Astrocyte (in vitro differentiated cells and primary cell): Measurements from ENCODE around the gene IL19. TPM values are rescaled to one million over a fixed set of nuclear protein-coding genes. Genes with fewer than 3 reads are reported as not detected.

Source experiments
- DNase-seq: peaks from one replicate; pipeline ENCODE4 v3.0.0-alpha.2; 2010; ENCODE audit warnings: low read depth
- FAIRE-seq: peaks from 2 replicates; lab custom pipeline; 2011; peaks lifted over from hg19 to GRCh38; lab: Jason Lieb, UNC
- H2AFZ ChIP-seq: 2 replicates; pipeline ENCODE4 v1.6.0; 2012; ENCODE audit warnings: low read depth, low read length, inconsistent platforms
- H3K27ac ChIP-seq: 2 replicates; pipeline ENCODE4 v1.5.1; 2011; ENCODE audit warnings: low read depth, low read length, inconsistent platforms
- H3K27me3 ChIP-seq: 2 replicates; pipeline ENCODE4 v1.6.0; 2011; ENCODE audit warnings: low read length, inconsistent platforms; ENCODE audit not compliant: insufficient read depth
- H3K36me3 ChIP-seq: 2 replicates; pipeline ENCODE4 v1.5.1; 2011; ENCODE audit warnings: low read length, inconsistent platforms; ENCODE audit not compliant: insufficient read depth
- H3K4me1 ChIP-seq: 2 replicates; pipeline ENCODE4 v1.5.1; 2011; ENCODE audit warnings: low read length, inconsistent platforms; ENCODE audit not compliant: insufficient read depth
- H3K4me2 ChIP-seq: 2 replicates; pipeline ENCODE4 v1.6.0; 2012; ENCODE audit warnings: low read length, inconsistent platforms
- H3K4me3 ChIP-seq: 2 replicates; pipeline ENCODE4 v1.5.1; 2011; ENCODE audit warnings: low read depth, mild to moderate bottlenecking, low read length, inconsistent platforms; ENCODE audit not compliant: insufficient read depth
- H3K79me2 ChIP-seq: 2 replicates; pipeline ENCODE4 v1.6.0; 2012; ENCODE audit warnings: mild to moderate bottlenecking, low read length, inconsistent platforms; ENCODE audit not compliant: insufficient read depth
- H3K9ac ChIP-seq: 2 replicates; pipeline ENCODE4 v1.6.0; 2012; ENCODE audit warnings: mild to moderate bottlenecking, low read length, inconsistent platforms
- H3K9me3 ChIP-seq: 2 replicates; pipeline ENCODE4 v1.5.1; 2012; ENCODE audit warnings: low read depth, mild to moderate bottlenecking, low read length, inconsistent platforms; ENCODE audit not compliant: insufficient read depth
- H4K20me1 ChIP-seq: 2 replicates; pipeline ENCODE4 v1.6.0; 2012; ENCODE audit warnings: low read length, inconsistent platforms; ENCODE audit not compliant: insufficient read depth
- H3K27ac Mint-ChIP-seq: one replicate; pipeline ENCODE4 v1.8.0; 2021; ENCODE audit warnings: mild to moderate bottlenecking, mixed read lengths; ENCODE audit not compliant: unreplicated experiment
- H3K27me3 Mint-ChIP-seq: one replicate; pipeline ENCODE4 v1.8.0; 2021; ENCODE audit warnings: low read depth, mixed read lengths; ENCODE audit not compliant: unreplicated experiment
- H3K36me3 Mint-ChIP-seq: one replicate; pipeline ENCODE4 v1.8.0; 2021; ENCODE audit warnings: low read depth, mixed read lengths; ENCODE audit not compliant: unreplicated experiment
- H3K4me1 Mint-ChIP-seq: one replicate; pipeline ENCODE4 v1.8.0; 2021; ENCODE audit warnings: low read depth, mixed read lengths; ENCODE audit not compliant: unreplicated experiment
- H3K4me3 Mint-ChIP-seq: one replicate; pipeline ENCODE4 v1.8.0; 2021; ENCODE audit warnings: mild to moderate bottlenecking, moderate library complexity, mixed read lengths; ENCODE audit not compliant: unreplicated experiment
- H3K9me3 Mint-ChIP-seq: one replicate; pipeline ENCODE4 v1.8.0; 2021; ENCODE audit warnings: mild to moderate bottlenecking, mixed read lengths; ENCODE audit not compliant: unreplicated experiment
- EZH2 ChIP-seq: IDR thresholded peaks from 2 replicates; pipeline ENCODE4 v1.6.1; 2012; ENCODE audit warnings: mild to moderate bottlenecking, low read length, inconsistent platforms; ENCODE audit not compliant: insufficient read depth
- total RNA-seq: library from RNA; stranded (reverse); gene quantifications from 2 replicates; pipeline ENCODE4 v1.2.1, GENCODE V29; 2021
- TF ChIP-seq, protein P1 (sequence below): IDR thresholded peaks from 2 replicates; pipeline ENCODE4 v1.5.1; 2011; ENCODE audit warnings: low read depth, mild to moderate bottlenecking, inconsistent platforms, low read length, moderate library complexity; ENCODE audit not compliant: insufficient read depth

The IL19 gene
- total RNA-seq, 1 donor from 2014 or later = 0.23 TPM

DNA sequence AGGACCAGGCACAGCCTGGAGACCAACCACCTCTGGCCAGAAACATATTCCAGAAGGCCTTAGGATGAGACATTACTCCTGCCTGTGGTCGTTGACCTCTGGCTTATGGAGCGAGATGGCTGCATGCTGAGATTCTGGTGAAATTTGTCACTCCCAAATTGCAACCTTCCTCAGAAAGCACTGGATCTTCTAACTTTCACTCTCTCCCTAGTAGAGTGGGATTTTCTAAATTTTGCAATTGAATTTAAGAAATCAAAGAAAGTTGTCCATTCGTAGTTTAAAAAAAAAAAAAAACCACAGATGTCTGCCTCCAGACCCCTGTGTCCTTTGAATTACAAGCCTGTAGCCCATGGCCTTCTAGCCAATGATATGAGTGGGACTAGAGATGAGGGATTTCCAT is 30.3 kb downstream of the IL19 start:
- DNase-seq (no peak), FAIRE-seq (no peak)
- Histone ChIP-seq H3K36me3 (no peaks in the 10 kb centered on the region), H3K79me2 (no peaks in the 10 kb centered on the region), H3K9me3 (no peaks in the 10 kb centered on the region), H3K9ac (no peak overlapping the region), H3K4me3 (no peak overlapping the region), H4K20me1 (no peaks in the 10 kb centered on the region), H3K27me3 (peaks cover 22% of the 10 kb centered on the region), H3K4me1 (no peaks in the 10 kb centered on the region), H3K4me2 (no peak overlapping the region), H2AFZ (no peak overlapping the region), H3K27ac (no peak overlapping the region)
- TF ChIP-seq, protein P1, sequence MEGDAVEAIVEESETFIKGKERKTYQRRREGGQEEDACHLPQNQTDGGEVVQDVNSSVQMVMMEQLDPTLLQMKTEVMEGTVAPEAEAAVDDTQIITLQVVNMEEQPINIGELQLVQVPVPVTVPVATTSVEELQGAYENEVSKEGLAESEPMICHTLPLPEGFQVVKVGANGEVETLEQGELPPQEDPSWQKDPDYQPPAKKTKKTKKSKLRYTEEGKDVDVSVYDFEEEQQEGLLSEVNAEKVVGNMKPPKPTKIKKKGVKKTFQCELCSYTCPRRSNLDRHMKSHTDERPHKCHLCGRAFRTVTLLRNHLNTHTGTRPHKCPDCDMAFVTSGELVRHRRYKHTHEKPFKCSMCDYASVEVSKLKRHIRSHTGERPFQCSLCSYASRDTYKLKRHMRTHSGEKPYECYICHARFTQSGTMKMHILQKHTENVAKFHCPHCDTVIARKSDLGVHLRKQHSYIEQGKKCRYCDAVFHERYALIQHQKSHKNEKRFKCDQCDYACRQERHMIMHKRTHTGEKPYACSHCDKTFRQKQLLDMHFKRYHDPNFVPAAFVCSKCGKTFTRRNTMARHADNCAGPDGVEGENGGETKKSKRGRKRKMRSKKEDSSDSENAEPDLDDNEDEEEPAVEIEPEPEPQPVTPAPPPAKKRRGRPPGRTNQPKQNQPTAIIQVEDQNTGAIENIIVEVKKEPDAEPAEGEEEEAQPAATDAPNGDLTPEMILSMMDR = no peak
- no peak for TF ChIP-seq EZH2
- Mint-ChIP-seq H3K9me3 (no peaks in the 10 kb centered on the region), H3K4me3 (no peak overlapping the region), H3K36me3 (peaks cover 1% of the 10 kb centered on the region), H3K27ac (no peak overlapping the region), H3K27me3 (peaks cover 55% of the 10 kb centered on the region), H3K4me1 (no peaks in the 10 kb centered on the region)

DNA sequence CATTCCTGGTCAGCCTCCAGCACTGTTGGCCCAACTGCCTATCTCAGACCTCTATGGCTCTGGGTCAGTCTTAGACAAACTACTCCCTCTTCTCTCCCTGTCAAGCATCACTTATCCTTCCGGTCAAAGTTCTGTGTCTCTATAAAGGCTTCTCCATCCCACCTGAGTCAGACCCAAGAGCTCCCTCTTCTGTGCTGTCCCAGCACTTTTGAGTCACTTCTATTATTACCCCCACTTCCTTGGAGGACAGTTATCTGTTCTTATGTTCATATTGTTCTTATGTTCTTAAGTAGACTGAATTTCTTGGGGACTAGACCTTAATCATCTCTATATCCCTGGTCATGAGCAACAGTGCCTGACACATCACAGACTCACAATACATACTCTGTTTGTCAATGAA is 30.9 kb downstream of the IL19 start:
- Mint-ChIP-seq H3K27ac (no peak overlapping the region), H3K9me3 (no peaks in the 10 kb centered on the region), H3K27me3 (peaks cover 54% of the 10 kb centered on the region), H3K36me3 (peaks cover 1% of the 10 kb centered on the region), H3K4me1 (no peaks in the 10 kb centered on the region), H3K4me3 (no peak overlapping the region)
- no peaks in the 10 kb centered on the region for H3K79me2 ChIP-seq
- no peak overlapping the region for H3K4me2 ChIP-seq
- H3K27me3 ChIP-seq = peaks cover 25% of the 10 kb centered on the region
- no peak overlapping the region for H2AFZ ChIP-seq
- no peaks in the 10 kb centered on the region for H3K4me1 ChIP-seq
- no peak overlapping the region for H3K27ac ChIP-seq
- no peak overlapping the region for H3K4me3 ChIP-seq
- H4K20me1 ChIP-seq = no peaks in the 10 kb centered on the region
- no peak for FAIRE-seq
- no peaks in the 10 kb centered on the region for H3K9me3 ChIP-seq
- no peak for DNase-seq
- no peak for TF ChIP-seq EZH2
- TF ChIP-seq, protein P1 = no peak
- H3K36me3 ChIP-seq = no peaks in the 10 kb centered on the region
- H3K9ac ChIP-seq = no peak overlapping the region

DNA sequence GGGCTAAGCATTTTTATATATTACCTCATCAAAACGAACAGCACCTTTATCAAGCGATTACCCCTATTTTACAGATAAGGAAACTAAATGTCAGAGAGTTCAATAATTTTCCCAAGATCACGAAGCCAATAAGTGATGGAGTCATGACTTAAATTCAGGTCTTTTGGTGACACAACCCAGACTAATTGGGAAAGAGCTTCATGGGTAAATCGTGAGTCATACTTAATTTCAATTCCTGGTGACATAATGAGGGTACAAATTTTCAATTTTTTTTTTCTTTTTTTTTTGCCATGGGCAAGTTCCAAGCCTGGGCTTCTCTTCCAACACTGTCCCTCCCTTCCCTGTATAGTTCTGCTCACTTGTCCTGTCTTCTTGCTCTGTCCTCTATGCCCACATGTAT is 31.8 kb downstream of the IL19 start:
- Histone ChIP-seq H3K79me2 (no peaks in the 10 kb centered on the region), H3K9ac (no peak overlapping the region), H2AFZ (no peak overlapping the region), H3K27ac (no peak overlapping the region), H3K4me2 (no peak overlapping the region), H4K20me1 (no peaks in the 10 kb centered on the region), H3K4me3 (no peak overlapping the region), H3K9me3 (no peaks in the 10 kb centered on the region), H3K36me3 (no peaks in the 10 kb centered on the region), H3K27me3 (peaks cover 25% of the 10 kb centered on the region), H3K4me1 (no peaks in the 10 kb centered on the region)
- peaks cover 56% of the 10 kb centered on the region for H3K27me3 Mint-ChIP-seq
- H3K9me3 Mint-ChIP-seq = no peaks in the 10 kb centered on the region
- TF ChIP-seq, protein P1 = no peak
- no peak for TF ChIP-seq EZH2
- H3K4me1 Mint-ChIP-seq = no peaks in the 10 kb centered on the region
- no peak overlapping the region for H3K4me3 Mint-ChIP-seq
- FAIRE-seq = no peak
- no peak for DNase-seq
- peaks cover 1% of the 10 kb centered on the region for H3K36me3 Mint-ChIP-seq
- H3K27ac Mint-ChIP-seq = no peak overlapping the region
